ENCODE measurements around the gene ZNF581.

ZNF581 gene

GRCh38 chr19:55602104-55603001, 41.1 kb upstream of the ZNF581 start:
- no peak overlapping the region for H3K27ac ChIP-seq (replicated peaks)
- no peaks in the 10 kb centered on the region for H3K27me3 ChIP-seq (ENCODE audit: insufficient read depth, poor library complexity, severe bottlenecking)

GRCh38 chr19:55603115-55603514, 40.3 kb upstream of the ZNF581 start:
- H3K4me3 ChIP-seq (replicated peaks; ENCODE audit: insufficient read depth, low read length) = no peak overlapping the region
- TF ChIP-seq POLR2AphosphoS5 (IDR thresholded peaks at IDR 0.05; ENCODE audit: low read depth) (no peak), REST (IDR thresholded peaks at IDR 0.05; ENCODE audit: insufficient replicate concordance, low read depth) (no peak), CTCF (IDR thresholded peaks at IDR 0.05; ENCODE audit: insufficient read depth, low read length) (no peak), SPI1 (IDR thresholded peaks at IDR 0.05; ENCODE audit: borderline replicate concordance, low read depth) (no peak), GABPA (IDR thresholded peaks at IDR 0.05; ENCODE audit: low read depth) (no peak)
- no peak overlapping the region for H3K27ac ChIP-seq (replicated peaks)
- DNase-seq (ENCODE audit: low read depth in 1 of 2, low spot score in 1 of 2) = no peak
- no peaks in the 10 kb centered on the region for H3K27me3 ChIP-seq (ENCODE audit: insufficient read depth, poor library complexity, severe bottlenecking)

More at GRCh38 chr19:55602104-55603001, 41.1 kb upstream of the ZNF581 start:
- H3K4me3 ChIP-seq (replicated peaks; ENCODE audit: insufficient read depth, low read length) = no peak overlapping the region
- TF ChIP-seq REST (IDR thresholded peaks at IDR 0.05; ENCODE audit: insufficient replicate concordance, low read depth) (no peak), POLR2AphosphoS5 (IDR thresholded peaks at IDR 0.05; ENCODE audit: low read depth) (no peak), CTCF (IDR thresholded peaks at IDR 0.05; ENCODE audit: insufficient read depth, low read length) (no peak), SPI1 (IDR thresholded peaks at IDR 0.05; ENCODE audit: borderline replicate concordance, low read depth) (no peak), GABPA (IDR thresholded peaks at IDR 0.05; ENCODE audit: low read depth) (no peak)
- no peak for DNase-seq (ENCODE audit: low read depth in 1 of 2, low spot score in 1 of 2)

GRCh38 chr19:55603581-55604292, 39.7 kb upstream of the ZNF581 start:
- H3K27me3 ChIP-seq (ENCODE audit: insufficient read depth, poor library complexity, severe bottlenecking) = no peaks in the 10 kb centered on the region
- TF ChIP-seq POLR2AphosphoS5 (IDR thresholded peaks at IDR 0.05; ENCODE audit: low read depth) = no peak
- TF ChIP-seq REST (IDR thresholded peaks at IDR 0.05; ENCODE audit: insufficient replicate concordance, low read depth) = no peak
- TF ChIP-seq SPI1 (IDR thresholded peaks at IDR 0.05; ENCODE audit: borderline replicate concordance, low read depth) = no peak
- TF ChIP-seq GABPA (IDR thresholded peaks at IDR 0.05; ENCODE audit: low read depth) = no peak
- TF ChIP-seq CTCF (IDR thresholded peaks at IDR 0.05; ENCODE audit: insufficient read depth, low read length) = no peak
- DNase-seq (ENCODE audit: low read depth in 1 of 2, low spot score in 1 of 2) = no peak
- peak overlapping the region; percentile 87 for H3K27ac ChIP-seq (replicated peaks)
- no peak overlapping the region for H3K4me3 ChIP-seq (replicated peaks; ENCODE audit: insufficient read depth, low read length)
